ENCODE results near the gene TGFB1I1. TPM values are rescaled to one million over a fixed set of nuclear protein-coding genes. Genes with fewer than 3 reads are reported as not detected.
A peak's percentile ranks its signal among the peaks of the same experiment; 100 is the strongest.
"Not testable (repeated sequence)": the region's sequence is repeated elsewhere in the genome, so short reads cannot be mapped to it uniquely, and the experiment has no call there.

Gene TGFB1I1
- total RNA-seq (2014; rRNA removed; shearing (Covaris generic)), result 0.43 and 1.1 TPM in 2 replicates

DNA sequence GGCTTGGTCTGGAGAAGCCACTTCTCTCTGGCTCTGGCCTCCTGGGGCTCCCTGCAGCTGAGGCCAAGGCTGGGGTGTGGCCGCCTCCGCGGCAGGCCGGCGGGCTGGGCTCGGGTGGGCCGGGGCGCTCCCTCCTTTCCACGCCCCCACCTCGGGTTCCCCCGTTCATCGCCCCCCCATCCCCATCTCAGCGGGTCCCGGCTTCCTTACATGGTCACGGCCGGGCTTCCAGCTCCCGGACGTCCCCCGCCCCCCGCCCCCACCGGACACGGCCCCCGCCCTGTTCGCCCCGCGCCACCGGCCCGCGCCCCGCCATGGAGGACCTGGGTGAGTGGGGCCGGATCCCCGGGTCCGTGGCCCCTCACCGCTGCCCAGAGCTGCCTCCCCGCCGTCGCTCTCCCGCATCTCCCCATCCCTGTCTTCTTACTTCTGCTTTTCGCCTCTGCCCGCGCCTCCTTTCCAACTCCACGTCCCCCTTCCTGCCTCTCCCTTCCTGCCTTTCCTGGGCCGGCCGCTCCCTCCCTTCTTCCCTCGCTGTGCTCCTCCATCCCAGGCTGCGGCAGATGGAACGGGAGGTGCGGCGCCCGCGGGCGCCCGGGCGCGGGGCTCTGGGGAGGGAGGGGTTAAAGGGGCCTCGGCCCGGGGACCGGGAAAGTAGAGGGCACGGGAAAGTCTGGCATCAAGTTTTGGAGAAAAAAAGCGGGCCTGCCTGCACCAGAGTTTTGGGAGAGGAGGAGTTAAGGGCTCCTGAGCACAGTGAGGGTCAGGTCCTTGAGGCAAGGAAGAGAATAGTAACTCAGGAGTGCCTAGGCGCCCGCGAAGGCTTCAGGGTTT is at the start of gene TGFB1I1:
TGFB1I1 (plus strand) TSS at position 278 of the 834 bp plus-strand sequence; CDS start at position 315, 37 bp downstream.
- DNase-seq (ENCODE audit: low spot score), result no peak

DNA sequence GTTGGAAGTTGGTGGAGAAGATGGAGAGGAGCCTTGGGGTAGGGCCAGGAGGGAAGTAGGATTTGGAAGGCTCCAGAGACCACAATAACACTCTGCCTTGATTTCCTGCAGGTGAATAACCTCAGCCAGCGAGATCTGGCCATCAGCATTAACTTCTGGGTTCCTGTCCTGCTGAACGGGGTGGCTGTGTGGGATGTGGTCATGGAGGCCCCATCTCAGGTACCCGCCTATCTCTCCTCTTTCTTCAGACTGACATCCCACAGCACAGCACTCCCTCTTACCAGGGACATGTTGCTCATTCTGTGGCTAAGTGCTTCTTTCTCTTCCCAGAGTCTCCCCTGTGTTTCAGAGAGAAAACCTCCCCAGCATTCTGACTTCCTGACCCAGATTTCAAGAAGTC is 48.7 kb upstream of the TGFB1I1 start:
- no peak for DNase-seq (ENCODE audit: low spot score)

DNA sequence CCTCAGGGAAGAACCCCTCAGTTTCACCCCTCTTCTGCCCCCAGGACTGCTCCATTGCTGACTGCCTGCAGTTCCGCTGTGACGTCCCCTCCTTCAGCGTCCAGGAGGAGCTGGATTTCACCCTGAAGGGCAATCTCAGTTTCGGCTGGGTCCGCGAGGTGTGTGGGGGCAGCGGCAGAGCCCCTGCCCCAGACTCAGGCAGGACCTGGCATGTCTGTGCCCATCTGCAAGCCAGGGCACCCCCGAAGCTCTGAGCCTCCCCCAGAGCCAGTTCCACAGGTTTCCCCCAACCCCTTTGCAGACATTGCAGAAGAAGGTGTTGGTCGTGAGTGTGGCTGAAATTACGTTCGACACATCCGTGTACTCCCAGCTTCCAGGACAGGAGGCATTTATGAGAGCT is 48.2 kb upstream of the TGFB1I1 start:
- DNase-seq (ENCODE audit: low spot score), result no peak

DNA sequence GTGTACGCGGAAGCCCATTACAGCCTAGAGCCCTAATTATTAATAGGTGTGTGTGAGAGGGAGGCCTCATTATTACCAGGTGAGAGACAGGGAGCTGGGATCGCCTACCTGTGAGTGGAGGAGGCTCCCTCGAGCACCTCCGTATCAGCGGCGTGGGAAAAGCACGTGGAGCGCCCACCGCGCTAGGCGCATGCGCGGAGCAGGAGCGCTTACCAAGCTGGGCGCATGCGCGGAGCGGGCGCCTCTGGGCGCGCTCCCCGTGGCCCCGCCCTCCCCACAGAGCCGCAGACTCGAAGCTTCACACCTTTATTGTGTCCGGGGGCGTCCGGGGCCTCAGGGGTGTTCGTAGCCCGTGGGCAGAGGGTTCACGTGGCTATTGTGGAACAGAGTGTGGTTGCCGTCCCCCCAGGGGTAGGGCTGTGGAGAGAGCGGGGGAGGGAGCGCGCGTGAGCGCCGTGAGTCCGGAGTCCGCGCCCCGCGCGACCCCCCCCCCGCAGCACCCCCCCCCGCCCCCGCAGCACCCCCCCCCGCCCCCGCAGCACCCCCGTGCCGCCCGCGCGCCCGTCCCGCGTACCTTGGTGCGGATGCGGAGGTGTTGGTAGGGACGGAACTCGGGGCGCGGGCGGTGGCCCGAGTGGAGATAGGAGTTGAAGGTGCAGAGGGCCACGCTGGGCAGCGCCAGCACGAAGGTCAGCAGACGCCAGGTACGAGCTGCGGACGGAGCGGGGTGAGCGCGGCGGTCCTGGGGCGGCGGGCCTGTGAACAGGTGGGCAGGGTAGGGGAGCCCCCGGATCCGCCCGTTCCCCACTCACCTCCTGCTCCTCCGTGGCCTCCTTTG is 44.3 kb upstream of the TGFB1I1 start:
- DNase-seq (ENCODE audit: low spot score), result no peak

DNA sequence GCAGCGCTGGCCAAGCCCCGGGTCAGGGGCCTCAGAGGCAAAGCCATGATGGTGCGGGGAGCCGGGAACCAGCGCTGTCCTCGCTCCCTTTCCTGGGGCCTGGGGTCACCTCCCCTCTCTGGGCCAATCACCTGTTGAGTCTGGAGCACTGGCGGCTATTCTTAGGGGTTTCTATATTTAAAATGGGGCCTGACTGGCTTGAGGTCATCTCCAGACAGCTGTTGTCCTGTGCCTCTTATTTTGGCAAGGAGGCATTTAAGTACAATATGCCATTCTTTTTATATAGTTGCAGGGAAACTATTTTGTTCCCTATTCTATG is 43.7 kb upstream of the TGFB1I1 start, which contains the start of gene COX6A2:
COX6A2 (minus strand) TSS at position 82 of the 319 bp plus-strand sequence; CDS start at position 47, 35 bp downstream.
- no peak for DNase-seq (ENCODE audit: low spot score)

DNA sequence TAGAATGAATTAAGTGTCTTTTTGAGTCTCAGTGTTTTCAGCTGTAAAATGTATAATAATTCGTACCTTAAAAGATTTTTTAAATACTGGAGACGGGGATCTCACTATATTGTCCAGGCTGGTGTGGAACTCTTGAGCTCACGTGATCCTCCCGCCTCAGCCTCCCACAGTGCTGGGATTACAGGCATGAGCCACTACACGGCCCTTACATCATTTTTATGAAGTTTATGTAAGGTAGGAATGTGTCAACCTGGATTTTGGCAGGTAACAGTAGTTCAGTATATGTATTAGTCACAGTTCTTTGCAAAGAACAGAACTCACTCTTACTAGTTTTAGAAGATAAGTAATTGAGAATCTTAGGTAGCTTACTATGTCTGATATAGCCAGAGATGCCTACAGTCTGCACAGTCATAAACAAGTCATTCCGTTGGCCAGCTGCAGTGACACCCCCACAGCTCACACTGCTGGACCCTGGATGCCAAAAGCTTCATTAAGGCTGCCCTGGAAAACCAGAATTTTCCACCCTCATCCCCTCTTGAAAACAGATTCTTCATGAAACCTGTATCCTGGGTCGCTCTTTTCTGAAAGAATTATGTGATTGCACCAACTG is 43.2 kb upstream of the TGFB1I1 start:
- no peak for DNase-seq (ENCODE audit: low spot score)

DNA sequence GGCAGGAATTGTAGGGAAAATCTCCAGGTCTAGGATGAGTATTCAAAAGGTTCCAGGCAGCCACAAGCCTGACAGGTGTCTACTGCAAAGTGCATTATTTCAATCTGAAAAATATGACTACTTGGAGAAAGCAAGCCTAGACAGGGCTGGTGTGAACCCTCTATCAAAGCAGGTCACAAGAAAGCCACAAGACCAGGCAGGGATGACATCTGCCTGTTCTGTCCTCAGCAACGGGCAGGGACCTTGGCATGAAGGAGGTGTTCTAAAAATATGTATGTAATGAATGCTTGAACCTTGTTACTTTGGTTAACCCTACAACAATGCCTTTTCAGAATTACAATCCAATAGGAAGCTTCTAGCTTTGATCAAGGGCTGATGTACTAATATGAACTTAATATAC is 42.6 kb upstream of the TGFB1I1 start:
- DNase-seq (ENCODE audit: low spot score), result no peak

DNA sequence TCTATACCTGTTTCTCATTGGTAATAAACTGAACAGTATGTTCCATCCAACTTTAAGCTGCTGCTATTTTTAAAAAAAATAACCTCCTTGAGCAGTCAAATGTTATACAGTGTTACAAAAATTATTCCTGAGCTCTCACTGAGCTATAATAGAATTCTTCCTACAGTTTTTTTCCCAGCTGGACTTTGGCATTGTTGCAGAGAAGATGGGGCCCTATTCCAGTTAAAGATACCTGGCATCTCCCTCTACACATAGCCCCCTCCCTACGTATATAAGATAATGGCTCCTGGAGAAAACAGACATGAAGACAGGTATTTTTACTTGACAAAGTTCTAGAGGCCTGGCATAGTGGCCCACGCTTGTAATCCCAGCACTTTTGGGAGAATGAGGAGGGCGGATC is 42.2 kb upstream of the TGFB1I1 start:
- no peak for DNase-seq (ENCODE audit: low spot score)

DNA sequence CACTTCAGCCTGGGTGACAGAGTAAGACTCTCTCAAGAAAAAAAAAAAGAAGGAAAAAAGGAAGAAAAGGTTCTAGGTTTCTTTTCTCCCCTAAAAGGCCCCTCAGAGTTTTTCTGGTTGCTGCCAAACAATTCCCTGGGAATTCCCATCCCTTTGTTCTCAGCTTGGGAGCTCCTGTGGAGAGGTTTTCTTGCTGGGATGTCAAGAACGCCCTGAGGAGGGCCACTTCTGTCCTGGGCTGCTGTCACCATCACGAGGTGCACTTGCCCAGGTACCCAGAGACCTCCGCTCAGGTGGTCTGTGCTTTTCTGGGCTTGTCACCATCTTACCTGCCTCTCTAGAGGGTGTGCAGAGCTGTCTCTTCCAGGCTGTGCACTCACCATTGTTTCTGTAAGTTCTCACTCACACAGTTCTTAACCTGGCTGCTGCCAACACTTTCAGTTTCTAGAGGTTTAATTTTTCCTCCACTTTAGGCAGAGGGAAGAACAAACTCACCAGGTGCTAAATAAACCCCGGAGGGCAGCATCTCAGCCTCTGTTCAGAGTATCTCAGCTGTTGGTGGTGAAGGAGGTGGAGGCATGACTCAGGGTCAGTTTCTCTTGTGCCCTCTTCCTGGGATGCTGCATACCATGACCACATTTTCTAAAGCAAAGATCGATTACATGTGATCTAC is 41.4 kb upstream of the TGFB1I1 start:
- DNase-seq (ENCODE audit: low spot score), result no peak

DNA sequence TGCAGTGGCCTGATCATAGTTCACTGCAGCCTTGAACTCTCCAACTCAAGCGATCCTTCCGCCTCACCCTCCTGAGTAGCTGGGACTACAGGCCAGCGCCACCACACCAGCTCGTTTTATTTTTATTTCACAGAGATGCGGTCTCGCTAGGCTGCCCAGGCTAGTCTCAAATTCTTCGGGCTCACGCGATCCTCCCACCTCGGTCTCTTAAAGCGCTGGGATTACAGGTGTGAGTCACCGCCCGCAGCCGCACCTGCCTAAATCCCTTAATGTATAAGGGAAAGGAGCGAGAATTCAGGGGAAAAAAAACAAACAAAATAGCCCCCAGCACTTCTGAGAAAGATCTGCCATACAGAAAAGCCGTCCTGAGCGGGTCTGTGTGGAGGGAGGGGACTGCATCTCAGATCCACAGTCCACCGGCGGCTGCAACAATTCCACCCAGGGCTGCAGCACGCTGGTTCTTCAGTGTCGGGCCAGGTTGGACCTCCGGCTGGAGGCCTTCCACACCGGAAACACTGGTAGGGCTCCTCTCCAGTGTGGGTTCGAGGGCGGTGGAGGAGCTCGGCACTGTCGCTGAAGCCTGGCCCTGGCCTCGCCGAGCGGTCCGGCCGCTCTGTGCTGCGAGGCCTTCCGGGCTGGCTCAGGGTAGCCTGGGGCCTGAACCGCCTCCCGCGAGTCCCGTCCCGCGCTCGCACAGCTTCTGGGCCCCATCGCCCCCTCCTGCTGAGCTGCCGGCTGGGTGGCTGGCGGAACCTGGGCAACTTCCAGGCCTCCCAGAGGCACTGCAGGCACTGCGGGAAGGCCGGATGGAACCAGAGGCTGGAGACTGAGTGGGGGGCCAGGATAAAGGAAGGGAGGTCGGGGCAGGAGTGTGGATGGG is 36.4 kb upstream of the TGFB1I1 start:
- DNase-seq (ENCODE audit: low spot score), result no peak

DNA sequence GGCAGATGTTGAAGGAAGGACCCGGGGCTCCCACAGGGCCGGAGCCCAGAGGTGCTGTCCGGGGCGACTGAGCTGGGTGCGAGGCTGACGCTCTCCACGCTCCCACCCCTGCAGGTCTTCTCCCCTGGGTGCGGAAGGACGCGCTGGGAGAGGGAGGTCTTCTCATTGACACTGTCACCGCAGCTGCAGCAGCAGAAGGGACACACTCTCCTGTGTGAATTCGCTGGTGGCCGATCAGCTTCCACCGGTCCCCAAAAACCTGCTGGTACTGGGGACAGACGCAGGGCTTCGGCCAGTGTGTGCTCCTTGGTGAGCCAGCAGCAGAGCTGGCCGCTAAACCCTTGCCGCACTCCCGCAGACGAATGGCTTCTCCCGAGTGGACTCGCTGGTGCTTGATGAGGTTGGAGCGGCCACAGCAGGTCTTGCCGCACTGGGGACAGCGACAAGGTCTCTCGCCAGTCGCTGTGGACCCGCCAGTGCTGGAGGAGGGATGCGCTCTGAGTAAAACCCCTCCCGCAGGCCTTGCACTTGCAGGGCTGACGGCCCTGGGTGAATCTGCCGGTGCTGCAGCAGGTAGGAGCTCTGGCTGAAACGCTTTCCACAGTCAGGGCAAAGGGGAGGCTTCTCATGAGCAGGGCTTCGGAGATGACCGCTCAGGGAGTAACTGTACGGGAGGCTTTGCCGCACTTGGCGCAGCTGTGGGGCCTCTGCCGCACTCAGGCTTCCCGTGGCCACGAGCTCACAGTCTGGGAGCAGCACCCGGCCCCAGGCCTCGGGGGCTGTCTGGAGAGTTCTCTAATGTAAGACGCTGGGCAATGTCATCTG is 35.5 kb upstream of the TGFB1I1 start:
- no peak for DNase-seq (ENCODE audit: low spot score)

DNA sequence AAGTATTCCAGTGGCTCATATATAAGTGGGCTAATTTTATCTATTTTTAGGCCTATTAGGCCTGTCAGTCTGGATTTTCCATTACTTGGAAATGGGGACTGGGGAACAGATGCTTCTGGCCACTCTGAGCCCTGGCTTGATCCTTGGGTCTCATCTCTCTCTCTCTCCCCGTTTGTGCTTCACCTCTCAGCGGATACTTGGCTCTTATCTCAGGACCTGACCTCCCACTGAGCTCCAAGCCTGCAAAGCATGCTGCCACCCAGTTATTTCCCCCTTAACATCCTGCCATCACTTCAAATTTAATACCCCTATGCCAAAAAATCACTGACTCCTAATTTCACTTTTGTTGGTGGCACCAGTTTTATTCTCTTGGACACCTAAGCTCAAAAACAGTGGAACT is 33.5 kb upstream of the TGFB1I1 start:
- DNase-seq (ENCODE audit: low spot score), result no peak

DNA sequence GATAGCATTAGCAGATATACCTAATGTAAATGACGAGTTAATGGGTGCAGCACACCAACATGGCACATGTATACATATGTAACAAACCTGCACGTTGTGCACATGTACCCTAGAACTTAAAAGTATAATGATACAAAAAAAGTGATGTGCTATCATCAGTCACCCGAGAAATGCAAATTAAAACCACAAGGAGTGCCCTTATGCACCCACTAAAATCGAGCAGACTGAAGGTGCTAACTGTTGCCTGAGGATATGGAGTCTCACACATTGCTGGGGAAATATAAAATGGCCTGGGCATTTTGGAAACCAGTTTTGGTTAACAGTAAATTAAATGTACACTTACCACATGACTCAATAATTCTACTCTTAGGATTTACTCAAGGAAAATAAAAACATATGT is 32.9 kb upstream of the TGFB1I1 start:
- DNase-seq (ENCODE audit: low spot score), result not testable (repeated sequence)

DNA sequence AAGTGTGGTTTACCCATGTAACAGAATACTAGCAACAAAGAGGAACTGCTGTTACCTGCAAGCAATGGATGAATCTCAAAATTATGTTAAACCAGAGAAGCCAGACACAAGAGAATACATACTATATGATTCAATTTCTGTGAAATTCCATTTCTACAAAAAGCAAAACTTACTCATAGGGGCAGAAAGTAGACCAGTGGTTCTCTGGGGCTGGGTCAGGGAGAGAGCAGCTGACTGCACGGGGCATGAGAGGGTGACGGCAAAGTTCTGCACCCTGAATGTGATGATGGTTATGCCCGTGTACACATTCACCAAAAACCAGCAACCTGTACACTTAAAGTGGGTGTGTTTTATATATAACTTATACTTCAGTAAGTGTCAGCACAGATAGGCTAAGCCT is 32.4 kb upstream of the TGFB1I1 start:
- DNase-seq (ENCODE audit: low spot score), result no peak

DNA sequence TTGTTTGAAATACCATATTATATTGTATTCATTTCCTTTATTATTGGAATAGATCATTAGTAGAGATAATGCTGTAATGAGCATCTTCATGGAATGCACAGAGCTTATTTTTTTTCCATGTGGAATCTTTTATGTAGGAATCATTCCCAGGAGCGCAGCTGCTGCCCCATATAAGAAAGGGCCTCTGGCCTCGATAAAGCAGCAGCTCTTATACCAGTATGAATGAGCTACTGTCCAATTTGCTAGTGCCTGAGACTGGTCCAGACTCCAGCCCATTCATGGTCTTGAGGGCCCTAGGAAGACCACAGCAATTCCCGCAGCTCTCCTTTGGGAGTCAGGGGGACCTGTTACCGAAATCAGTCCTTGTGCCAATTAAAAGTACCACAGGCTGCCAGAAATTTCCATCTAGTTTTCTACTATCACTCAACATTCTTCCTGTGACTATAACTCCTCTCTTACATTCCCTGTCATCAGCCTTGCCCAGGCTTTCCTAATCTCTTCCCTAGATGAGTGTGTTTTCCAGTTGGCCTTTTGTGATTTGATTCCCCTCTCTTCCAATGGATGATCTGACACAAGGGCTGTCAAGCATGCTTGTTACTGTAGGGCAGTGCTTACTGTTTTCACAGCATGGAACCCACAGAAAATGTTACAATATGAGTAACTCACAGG is 31.3 kb upstream of the TGFB1I1 start:
- DNase-seq (ENCODE audit: low spot score), result no peak

DNA sequence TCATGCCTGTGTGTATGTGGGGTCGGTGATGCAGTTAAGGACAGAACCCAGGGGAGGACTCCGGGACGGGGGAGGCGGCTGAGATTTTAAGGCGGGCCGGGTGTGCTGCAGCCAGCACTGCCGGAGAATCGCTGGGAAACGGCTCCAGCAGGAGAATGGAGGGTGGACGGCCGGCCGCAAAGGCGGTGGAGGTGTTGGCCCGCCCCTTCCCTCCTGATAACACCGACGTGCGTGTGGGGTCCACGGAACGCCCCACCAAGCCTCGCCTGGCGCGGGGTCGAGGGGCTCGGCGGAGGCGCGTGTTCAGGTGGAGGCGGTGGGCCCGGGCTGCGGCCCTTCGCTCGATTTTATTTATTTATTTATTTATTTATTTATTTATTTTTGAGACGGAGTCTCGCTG is 30.0 kb upstream of the TGFB1I1 start:
- DNase-seq (ENCODE audit: low spot score), result no peak

DNA sequence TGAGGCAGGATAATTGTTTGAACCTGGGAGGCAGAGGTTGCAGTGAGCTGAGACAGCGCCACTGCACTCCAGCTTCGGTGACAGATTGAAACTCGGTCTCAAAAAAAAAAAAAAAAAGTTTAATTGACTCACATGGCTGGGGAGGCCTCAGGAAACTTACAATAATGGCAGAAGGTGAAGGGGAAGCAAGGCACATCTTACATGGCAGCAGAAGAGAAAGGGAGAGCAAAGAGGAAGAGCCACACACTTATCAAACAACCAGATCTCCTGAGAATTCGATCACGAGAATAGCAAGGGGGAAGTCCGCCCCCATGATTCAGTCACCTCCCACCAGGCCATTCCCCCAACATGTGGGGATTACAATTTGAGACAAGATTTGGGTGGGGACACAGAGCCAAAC is 26.0 kb upstream of the TGFB1I1 start:
- not testable (repeated sequence) for DNase-seq (ENCODE audit: low spot score)

DNA sequence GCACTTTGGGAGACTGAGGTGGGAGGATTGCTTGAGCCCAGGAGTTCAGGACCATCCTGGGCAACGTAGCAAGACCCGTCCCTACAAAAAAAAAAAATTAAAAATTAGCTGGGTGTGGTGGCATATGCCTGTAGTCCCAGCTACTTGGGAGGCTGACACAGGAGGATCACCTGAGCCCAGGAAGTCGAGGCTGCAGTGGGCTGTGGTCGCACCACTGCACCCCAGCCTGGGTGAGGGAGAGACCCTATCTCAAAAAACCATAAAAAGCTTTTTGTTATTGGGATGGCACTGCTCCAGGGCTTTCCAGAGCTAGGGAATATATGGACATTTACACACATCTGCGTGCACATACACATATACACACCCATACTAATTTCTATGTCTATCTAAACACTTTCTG is 20.8 kb upstream of the TGFB1I1 start:
- no peak for DNase-seq (ENCODE audit: low spot score)

DNA sequence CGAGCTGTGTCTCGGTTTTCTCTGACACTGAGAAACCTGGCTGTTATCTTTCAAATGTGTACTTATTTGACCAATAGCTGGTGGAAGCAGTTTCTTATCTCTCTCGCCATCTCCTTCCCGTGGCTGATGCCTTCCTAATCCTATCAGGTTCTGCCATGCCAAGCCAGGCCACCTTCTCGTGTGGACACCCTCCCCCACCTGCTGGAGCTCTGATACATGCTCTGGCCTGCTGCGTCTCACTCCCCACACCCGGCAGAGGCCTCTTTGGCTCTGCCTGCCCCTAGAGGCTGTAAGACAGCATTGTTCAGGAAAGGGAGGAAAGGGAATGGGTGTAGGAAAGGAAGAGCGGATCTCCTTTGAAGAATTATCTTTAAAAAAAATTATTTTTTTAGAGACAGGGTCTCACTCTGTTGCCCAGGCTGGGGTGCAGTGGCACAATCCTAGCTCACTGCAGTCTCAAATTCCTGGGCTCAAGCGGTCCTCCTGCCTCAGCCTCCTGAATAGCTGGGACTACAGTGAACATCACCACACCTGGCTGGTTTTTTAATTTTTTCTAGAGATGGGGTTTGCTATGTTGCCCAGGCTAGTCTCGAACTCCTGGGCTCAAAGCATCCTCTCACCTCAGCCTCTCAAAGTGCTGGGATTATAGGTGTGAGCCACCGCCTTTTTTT is 20.1 kb upstream of the TGFB1I1 start:
- peak; percentile 81 for DNase-seq (ENCODE audit: low spot score)

All from HT-29 (cell line).